NCI-H1048 (cell line): Measurements from ENCODE around the gene FMNL1.
A peak's percentile ranks its signal among the peaks of the same experiment; 100 is the strongest.
"Not testable (repeated sequence)": the region's sequence is repeated elsewhere in the genome, so short reads cannot be mapped to it uniquely, and the experiment has no call there.

Experiments used
- DNase-seq: peaks from one replicate; lab custom pipeline; 2025; lab: John Stamatoyannopoulos, UW

Gene FMNL1

DNA sequence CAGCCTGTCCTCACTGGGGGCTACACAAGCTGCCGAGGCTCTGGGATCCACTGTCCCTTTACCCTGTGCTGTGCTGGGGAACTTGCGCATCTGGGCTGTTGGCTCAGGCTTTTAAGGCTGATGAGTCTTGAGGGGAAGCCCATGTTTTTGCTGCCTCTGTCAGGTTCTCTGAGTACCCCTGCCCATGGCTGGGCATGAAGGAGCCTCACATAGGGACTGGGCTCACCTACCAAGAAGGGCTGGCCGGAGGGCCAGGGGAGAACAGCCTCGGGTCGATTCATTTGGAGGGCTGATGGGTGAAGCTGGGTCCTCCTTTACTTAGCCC is 14.6 kb downstream of the FMNL1 start:
- DNase-seq: no peak

DNA sequence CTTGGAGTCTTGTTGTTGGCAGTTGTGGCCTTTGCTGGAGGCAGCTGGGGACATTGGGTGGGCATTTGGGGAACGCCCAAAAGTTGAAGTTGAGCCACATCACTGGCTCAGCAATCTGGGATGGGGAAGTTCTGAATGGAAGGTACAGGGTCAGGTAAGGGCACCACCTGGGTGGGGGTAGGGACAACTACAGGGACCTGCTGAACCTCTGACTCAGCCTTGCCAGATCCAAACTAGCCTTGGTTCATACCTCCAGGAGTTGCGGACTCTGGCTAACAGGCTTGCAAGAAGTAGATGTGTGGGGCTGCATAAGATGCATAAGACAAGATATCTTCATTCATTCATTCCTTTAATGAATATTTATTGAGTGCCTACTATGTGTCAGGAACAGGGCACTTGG is 16.0 kb downstream of the FMNL1 start:
- DNase-seq: no peak

DNA sequence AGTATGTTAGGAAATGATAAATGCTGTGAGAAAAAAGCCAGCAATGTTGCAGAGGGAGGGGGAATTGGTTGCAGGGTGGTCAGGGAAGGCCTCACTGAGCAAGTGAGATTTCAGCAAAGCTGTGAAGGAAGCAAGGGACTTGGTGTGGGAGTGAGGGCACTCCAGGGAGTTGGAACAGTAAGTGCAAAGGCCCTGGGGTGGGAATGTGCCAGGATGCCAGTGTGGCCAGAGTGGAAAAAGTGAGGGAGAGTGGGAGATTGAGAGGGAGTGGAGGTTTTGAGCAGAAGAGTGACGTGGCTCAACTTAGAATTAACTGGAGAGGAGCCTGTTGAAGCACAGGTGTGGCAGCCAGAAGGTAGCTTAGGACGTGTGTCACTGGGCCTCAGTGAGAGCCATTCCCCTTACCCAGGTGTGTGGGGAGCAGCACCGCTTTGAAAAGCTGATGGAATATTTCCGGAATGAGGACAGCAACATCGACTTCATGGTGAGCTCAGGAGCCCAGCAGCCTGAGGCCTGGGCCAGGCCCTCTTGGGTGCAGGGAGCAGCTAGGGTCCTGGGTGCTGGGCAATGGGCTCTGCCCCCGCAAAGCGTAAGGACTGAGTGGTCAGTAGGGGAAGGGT is 16.6 kb downstream of the FMNL1 start:
- DNase-seq: no peak

DNA sequence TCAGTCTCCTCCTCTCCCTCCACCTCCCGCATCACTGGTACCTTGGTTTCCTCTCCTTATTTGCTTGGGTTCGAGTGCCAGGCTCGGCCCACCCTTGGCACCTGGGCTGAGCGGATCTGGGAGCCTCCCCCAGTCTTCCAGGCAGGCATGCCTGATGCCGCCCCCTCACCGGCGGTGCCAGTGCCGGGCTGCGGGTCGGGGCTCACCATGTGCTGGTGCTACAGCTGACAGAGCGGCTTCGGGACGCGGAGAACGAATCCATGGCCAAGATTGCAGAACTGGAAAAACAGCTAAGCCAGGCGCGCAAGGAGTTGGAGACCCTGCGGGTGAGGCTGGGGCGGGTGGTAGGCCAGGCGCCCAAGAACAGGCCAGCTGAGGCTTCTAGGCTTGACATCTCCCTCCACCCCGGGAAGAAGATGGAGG is 19.2 kb downstream of the FMNL1 start:
- no peak for DNase-seq

DNA sequence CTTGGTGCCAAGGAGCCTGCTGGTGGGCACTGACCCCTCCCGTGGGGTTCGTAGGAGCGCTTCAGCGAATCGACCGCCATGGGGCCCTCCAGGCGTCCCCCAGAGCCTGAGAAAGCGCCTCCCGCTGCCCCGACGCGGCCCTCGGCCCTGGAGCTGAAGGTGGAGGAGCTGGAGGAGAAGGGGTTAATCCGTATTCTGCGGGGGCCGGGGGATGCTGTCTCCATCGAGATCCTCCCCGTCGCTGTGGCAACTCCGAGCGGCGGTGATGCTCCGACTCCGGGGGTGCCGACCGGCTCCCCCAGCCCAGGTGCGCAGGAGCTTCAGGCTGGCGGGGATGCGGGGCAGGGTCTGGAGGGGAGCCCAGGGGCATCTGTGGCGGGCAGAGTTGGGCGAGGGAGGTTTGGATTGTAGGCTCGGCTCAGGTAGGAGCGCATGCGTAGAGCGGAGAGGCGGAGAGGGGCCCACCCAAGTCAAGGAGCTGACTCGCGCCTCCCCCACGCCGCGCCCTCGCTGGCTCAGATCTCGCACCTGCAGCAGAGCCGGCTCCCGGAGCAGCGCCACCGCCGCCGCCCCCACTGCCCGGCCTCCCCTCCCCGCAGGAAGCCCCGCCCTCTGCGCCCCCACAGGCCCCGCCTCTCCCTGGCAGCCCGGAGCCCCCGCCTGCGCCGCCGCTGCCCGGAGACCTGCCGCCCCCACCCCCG is 19.8 kb downstream of the FMNL1 start:
- DNase-seq: no peak

DNA sequence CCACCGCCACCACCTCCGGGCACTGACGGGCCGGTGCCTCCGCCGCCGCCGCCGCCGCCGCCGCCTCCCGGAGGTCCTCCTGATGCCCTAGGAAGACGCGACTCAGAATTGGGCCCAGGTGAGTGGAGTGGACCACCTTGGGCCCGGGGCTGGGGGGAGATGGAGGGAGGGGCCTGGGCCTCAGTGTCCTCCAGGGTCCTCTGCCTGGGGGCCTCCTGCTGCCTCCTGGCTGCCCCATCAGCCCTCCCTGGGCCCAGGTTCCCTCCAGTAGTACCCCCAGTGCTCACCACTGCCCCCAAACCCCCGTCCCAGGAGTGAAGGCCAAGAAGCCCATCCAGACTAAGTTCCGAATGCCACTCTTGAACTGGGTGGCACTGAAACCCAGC is 20.3 kb downstream of the FMNL1 start:
- no peak for DNase-seq

DNA sequence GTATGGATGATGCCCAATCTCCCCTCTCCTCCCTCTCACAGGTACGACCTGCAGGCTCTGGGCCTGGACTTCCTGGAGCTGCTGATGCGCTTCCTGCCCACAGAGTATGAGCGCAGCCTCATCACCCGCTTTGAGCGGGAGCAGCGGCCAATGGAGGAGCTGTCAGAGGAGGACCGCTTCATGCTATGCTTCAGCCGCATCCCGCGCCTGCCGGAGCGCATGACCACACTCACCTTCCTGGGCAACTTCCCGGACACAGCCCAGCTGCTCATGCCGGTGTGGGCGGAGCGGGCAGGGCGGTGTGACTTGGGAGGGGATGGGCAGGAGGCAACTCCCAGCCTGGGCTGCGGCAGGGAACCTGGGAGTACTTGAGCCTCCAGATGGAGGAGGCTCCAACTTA is 22.1 kb downstream of the FMNL1 start:
- no peak for DNase-seq

DNA sequence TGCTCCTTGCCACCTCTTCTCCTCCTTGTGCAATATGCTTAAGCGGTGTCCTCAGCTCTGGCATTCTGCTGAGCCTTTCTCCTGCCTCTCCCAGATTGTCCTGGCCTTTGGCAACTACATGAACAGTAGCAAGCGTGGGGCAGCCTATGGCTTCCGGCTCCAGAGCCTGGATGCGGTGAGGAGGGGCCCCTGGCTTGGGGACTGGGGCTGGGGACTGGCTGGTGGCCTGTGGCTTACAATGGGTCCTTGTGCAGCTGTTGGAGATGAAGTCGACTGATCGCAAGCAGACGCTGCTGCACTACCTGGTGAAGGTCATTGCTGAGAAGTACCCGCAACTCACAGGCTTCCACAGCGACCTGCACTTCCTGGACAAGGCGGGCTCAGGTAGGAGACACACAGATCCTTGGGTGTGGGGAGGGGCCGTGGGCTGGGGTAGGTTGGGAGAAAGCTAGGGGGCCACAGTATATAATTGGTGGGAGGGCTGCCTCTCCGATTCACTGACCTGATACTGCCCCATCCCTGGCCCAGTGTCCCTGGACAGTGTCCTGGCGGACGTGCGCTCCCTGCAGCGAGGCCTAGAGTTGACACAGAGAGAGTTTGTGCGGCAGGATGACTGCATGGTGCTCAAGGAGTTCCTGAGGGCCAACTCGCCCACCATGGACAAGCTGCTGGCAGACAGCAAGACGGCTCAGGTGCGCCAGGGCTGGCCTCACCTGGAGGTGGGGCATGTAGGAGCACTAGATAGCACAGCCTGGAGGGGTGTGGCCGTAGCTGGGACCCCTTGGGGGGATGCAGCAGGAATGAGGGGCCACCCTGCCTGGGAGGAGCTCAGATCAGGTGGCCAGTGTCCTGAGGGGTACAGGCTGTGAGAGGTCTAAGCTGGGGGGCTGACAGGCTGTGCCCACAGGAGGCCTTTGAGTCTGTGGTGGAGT is 23.3 kb downstream of the FMNL1 start:
- no peak for DNase-seq

DNA sequence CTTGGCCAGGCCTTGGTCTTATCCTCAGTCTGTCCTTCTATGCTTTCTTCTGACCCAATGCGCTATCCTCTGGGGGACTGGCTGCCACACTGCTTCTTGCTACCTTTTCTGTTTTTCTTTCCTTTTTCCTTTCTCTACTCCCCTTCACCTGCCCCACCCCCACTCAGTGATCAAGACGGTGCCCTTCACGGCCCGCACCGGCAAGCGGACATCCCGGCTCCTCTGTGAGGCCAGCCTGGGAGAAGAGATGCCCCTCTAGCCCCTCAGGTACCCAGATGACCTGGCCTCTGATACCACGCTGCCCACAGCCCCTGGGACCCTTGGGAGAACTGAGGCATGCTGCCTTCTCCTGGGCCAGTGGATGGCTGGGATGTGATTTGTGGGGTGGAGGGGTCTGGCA is 24.7 kb downstream of the FMNL1 start:
- DNase-seq: no peak

DNA sequence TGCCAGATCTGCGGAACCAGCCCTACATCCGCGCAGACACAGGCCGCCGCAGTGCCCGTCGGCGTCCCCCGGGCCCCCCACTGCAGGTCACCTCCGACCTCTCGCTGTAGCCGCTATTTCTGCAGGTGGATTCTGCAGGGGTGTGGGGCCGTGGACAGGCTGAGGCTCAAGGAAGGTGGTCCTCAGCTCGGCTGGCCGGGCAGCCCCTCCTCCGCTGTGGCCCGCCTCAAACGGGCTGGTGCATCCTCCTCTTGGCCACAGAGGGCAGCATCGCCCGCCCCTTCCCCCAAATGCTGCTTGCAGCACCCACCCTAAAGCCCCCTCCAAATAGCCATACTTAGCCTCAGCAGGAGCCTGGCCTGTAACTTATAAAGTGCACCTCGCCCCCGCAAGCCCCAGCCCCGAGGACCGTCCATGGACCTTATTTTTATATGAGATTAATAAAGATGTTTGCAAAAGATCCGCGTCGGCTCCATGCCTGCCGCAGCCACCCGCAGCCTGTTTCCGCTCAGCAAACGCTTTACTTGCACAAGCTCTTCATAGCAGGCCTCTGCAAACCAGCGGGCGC is 25.3 kb downstream of the FMNL1 start:
- no peak for DNase-seq

DNA sequence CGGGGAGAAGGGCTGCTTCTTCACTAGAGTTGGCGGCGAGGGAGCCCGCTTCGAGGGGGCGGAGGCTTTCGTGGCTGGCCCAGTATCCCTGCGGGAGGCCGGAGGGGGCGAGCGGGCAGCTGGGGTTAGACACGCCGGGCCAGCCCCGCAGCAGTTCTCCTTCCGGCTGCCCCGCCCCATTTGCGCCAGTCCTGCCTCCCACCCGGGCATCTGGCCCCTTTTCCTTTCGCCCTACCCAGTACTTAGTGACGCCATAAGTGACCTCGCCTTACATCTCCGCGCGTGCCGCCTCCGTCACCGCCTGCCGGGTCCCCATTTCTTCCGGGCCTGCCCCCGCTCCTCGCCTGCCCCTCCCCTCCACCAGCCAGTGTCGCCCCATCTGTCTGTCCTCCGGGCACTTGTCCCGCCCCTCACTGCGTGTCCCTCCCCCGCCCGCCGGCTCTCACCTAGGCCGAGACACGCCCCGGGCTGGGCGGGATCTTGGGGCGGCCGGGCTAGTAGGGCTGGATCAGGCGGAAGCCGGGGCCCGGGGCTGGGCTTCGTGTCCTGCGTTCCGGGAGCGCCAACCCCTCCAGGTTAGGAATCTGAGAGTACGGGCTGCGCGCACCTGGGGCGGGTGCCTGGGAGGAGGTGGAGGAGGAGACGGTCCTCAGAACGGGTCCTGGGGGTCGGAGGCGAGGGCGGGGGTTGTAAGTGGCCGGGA is 25.9 kb downstream of the FMNL1 start:
- DNase-seq: peak; percentile 85

DNA sequence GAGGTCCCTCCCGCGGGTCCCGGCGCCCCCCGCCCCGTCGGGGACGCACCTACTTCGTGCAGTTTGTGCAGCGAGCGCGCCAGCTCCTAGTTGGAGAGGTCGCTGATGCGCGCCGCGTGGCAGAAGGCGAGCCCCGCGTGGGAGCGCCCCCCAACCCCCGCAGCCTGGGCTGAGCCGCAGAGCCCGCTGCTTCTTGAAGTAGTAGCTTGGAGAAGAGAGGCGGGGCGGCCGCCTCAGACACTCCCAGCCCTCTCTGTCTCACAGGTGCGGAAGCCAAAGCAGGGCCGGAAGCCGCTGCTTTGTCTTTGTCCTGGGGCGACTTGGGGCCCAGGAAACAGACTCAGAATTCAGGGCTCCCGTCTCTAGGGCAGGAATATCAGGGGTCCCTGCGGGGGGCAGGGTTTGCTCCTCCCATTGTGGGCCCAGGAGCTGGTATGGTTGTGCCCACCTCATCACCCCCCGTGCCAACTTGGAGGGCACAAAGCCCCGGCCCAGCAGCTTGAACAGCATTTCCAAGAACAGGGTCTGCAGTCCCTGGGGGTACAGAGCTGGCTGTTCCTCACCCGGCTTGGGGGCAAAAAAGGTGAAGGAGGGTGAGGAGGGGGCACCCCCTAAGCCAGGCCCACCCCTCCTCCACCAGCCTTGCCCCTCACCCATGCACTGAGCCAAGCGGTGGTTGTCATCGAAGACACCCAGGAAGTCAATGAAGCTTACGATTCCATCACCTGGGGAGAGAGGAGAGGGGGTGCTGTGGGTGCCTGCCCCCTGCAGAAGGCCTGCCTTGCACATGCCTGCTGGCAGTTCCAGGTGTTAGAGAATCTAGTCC is 26.7 kb downstream of the FMNL1 start:
- no peak for DNase-seq

DNA sequence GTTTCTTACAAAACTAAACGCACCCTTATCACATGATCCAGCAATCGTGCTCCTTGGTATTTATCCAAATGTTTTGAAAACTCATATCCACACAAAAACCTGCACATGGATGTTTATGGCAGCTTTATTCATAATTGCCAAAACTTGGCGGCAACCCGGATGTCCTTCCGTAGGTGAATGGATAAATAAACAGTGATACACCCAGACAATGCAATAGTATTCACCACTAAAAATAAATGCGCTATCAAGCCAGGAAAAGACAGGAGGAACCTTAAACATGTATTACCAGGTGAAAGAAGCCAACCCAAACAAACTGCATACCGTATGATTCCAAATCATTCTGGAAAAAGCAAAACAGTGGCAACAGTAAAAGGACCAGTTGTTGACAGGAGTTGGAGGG is 30.2 kb downstream of the FMNL1 start:
- DNase-seq: no peak

DNA sequence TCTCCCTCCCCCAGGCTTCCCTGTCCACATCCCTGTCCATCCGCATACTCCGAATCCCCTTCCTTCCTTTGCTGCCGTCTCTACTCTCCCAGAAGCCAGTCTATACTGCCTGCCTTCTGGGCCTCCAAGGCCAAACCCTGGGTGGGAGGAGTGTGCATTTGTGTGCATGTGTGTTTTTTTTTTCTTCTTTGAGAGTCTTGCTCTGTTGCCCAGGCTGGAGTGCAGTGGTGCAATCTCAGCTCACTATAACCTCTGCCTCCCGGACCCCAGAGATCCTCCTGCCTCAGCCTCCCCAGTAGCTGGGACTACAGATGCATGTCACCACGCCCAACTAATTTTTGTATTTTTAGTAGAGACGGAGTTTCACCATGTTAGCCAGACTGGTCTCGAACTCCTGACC is 31.6 kb downstream of the FMNL1 start:
- DNase-seq: not testable (repeated sequence)

DNA sequence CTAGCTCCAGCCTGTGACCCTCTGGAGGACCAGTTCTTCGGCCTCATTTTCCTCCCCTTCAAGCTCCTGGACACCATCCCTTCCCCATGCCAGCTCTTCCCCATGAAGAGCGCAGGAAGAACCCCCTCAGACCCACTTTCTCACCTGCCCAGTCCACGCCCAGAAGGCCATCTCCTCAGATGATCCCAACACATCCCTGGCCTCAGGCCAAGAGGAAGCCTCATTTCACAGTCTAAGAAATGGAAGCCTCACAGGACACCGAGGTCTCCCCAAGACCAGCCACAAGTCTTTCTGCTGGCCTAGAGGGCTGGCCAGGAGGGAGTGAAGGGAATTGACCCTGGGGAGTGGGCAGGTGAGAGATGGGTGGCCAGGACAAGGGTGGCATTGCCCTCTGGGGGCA is 32.2 kb downstream of the FMNL1 start:
- DNase-seq: no peak

DNA sequence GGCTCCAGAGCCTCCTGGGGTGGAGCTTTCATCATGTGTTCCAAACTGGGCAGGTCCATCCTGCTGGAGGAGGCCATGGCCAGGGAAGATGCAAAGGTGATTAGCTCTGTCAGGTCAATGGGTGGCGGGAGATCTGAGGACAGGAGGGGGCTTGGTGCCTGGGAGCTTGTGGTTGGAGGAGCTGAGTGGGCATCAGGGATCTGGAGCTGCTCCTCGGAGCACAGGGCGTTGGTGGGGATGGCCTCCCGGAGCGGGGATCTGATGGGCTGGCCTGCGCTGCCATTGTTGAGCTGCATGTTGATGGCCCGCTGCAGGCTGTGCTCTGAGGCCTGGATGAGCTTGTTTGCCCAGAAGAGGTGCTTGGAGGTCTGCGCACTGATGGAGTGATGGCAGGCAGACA is 33.7 kb downstream of the FMNL1 start:
- no peak for DNase-seq

DNA sequence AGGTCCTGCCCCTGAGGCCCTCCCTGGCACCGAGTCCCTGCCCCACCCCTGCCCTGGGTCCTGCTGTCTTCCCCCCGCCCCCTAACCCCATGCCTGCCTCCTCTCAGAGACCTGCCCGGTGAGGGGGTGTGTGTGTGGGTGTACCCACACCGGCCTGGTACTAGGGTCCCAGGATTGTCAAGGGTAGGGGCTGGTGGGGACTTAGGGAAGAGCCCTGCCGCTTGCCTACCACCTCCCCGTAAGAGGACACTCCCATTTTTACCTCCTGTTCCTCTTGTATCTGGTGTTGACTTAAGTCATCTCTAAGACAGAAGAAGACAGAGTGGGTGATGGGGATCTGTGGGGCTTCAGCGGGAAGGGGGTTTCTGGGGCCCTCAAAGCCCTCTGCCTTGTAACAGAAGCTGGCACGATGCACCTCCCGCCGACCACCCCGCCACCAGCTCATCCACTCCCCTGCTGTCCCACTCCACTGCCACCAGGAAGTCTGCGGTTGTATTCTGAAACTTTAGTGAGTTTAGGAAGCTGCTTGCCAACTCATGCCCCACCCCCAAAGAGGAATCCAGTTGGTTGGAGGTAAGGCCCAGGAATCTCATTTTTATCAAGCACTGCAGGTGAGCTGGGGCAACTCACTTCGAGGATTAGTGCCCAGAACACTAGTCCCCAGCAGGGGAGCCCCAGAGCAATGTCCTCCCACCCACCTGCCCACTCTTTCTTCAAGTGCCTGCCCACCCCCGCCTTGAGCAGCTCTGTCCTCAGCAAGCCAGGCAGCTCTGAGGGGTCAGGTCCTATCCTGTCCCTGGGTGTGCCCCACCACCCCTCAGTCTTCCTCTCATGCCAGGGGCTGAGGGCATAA is 34.7 kb downstream of the FMNL1 start:
- no peak for DNase-seq

DNA sequence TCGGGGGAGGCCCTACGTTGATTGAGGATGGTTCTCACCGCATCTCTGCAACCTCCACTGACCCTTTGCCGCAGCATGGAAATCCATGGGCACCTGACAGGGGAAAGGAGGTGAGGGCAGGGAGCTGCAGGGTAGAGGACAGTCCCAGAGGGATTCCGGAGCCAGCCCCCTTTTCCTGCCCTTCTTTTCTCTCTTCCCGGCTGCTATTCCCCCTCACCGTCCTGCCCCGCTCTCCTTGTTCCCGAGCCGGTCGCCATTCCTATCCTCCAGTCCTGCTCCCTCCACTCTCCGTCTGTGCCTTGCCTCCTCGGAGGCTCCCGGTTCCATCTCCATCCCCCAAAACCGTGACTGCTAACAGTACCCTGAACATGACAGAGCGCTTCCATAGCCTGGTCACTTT is 35.4 kb downstream of the FMNL1 start:
- no peak for DNase-seq

DNA sequence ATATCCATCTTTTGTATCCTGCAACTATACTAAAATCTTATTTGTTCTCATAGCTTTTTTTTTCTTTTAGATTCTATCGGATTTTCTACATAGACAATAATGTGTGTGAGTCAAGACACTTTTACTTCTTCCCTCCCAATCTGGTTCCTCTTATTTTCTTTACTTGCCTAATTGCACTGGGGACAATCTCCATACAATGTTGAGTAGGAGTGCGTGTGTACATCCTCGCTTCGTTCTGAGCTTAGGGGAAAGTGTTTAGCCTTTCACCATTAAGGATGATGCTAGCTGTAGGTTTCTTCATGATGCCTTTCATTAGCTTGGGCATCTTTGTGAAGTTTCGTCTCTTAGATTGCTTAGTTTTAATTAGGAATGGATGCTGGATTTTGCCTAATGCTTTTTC is 37.3 kb downstream of the FMNL1 start:
- no peak for DNase-seq

DNA sequence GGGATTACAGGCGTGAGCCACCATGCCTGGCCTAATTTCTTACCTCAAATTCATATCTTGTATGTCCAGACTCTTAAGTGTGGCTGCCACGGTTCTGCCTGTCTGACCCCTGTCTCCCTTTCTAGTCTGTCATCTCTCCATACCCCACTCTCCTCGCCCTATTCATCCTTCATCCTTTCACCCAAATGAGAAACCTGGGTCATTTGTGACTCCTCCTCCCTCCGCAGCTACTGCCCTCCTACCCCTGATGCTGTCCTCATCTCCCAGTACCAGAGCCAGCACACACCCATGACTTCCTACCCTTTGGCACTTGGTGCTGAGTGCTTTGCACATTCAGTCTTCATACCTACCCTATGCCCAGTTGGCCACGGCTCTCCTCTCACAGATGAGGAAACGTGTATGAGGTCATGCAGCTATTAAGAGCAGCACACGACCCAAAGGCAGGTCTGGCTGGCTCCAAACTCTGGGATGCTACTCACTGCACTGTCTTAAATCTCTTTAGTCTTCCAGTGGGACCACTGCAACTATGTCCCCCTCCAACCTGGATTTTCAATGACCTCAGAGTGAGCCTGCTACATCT is 38.6 kb downstream of the FMNL1 start:
- no peak for DNase-seq
